GM18505 (cell line): ENCODE data around the gene FGFBP3.

Experiments
- ATAC-seq: cut with Tn5 transposase; IDR thresholded peaks from one replicate; pipeline ENCODE4 v1.9.1; 2021; ENCODE audit not compliant: unreplicated experiment
- POLR2A ChIP-seq: IDR thresholded peaks from 4 replicates; pipeline ENCODE4 v1.6.1; 2011; ENCODE audit warnings: borderline replicate concordance; ENCODE audit not compliant: insufficient read depth, insufficient read length; ENCODE audit errors: extremely low read depth

The FGFBP3 gene

GRCh38 chr10:91860885-91861284 is 48.4 kb downstream of the FGFBP3 start:
- no peak for TF ChIP-seq POLR2A
- ATAC-seq, result no peak

GRCh38 chr10:91856637-91857036 is 52.6 kb downstream of the FGFBP3 start:
- ATAC-seq, result no peak
- no peak for TF ChIP-seq POLR2A
